ENCODE measurements around the gene AP1S3. TPM values are rescaled to one million over a fixed set of nuclear protein-coding genes. Genes with fewer than 3 reads are reported as not detected.

AP1S3 gene
- total RNA-seq, 2 donors from 2014 or later, result 2.0 to 8.3 TPM

- no peak overlapping the region for H3K27ac ChIP-seq
Measured at GRCh38 chr2:223834431-223834830, 3.0 kb downstream of the AP1S3 start.

GRCh38 chr2:223832241-223832903, 5.0 kb downstream of the AP1S3 start:
- no peak overlapping the region for H3K27ac ChIP-seq
- ATAC-seq, result no peak
- peaks cover 13% of the 10 kb centered on the region for H3K4me1 ChIP-seq

More at GRCh38 chr2:223834431-223834830, 3.0 kb downstream of the AP1S3 start:
- H3K4me3 ChIP-seq, result no peak overlapping the region
- ATAC-seq, result no peak
- peaks cover 13% of the 10 kb centered on the region for H3K4me1 ChIP-seq
- WGBS, 2 donors, result 95 to 96% methylated on average over 1 of the region's 1 CpG
- H3K36me3 ChIP-seq (replicated peaks in 1 of 2; ENCODE audit: insufficient read depth in 1 of 2, low read depth in 2 of 2), result no peaks in the 10 kb centered on the region
- intact Hi-C loops (cut with DNase I), result no loop called here
- TF ChIP-seq POLR2A (IDR thresholded peaks at IDR 0.05) (no peak), CTCF (IDR thresholded peaks at IDR 0.05) (no peak)
- H3K27me3 ChIP-seq, result no peaks in the 10 kb centered on the region
- no peaks in the 10 kb centered on the region for H3K9me3 ChIP-seq
- no peak for DNase-seq

GRCh38 chr2:223829128-223829527, 8.3 kb downstream of the AP1S3 start:
- no peak overlapping the region for H3K4me3 ChIP-seq
- no peak overlapping the region for H3K27ac ChIP-seq
- intact Hi-C loops (cut with DNase I), result no loop called here
- no peaks in the 10 kb centered on the region for H3K27me3 ChIP-seq
- WGBS, 2 donors, result 93 to 97% methylated on average over 5 of the region's 5 CpGs
- TF ChIP-seq POLR2A (IDR thresholded peaks at IDR 0.05) (no peak), CTCF (IDR thresholded peaks at IDR 0.05) (no peak)
- DNase-seq (no peak), ATAC-seq (no peak)
- no peaks in the 10 kb centered on the region for H3K4me1 ChIP-seq
- H3K36me3 ChIP-seq (replicated peaks in 1 of 2; ENCODE audit: insufficient read depth in 1 of 2, low read depth in 2 of 2), result no peaks in the 10 kb centered on the region
- H3K9me3 ChIP-seq, result no peaks in the 10 kb centered on the region

More at GRCh38 chr2:223832241-223832903, 5.0 kb downstream of the AP1S3 start:
- WGBS, 2 donors, result 59 to 60% methylated on average over 8 of the region's 8 CpGs
- Histone ChIP-seq H3K36me3 (replicated peaks in 1 of 2; ENCODE audit: insufficient read depth in 1 of 2, low read depth in 2 of 2) (no peaks in the 10 kb centered on the region), H3K9me3 (no peaks in the 10 kb centered on the region), H3K4me3 (no peak overlapping the region), H3K27me3 (no peaks in the 10 kb centered on the region)
- no peak for TF ChIP-seq CTCF (IDR thresholded peaks at IDR 0.05)
- TF ChIP-seq POLR2A (IDR thresholded peaks at IDR 0.05), result no peak
- DNase-seq, result no peak
- intact Hi-C loops (cut with DNase I), result no loop called here

GRCh38 chr2:223828314-223828713, 9.1 kb downstream of the AP1S3 start:
- DNase-seq, result no peak
- no peaks in the 10 kb centered on the region for H3K36me3 ChIP-seq (replicated peaks in 1 of 2; ENCODE audit: insufficient read depth in 1 of 2, low read depth in 2 of 2)
- no peak overlapping the region for H3K27ac ChIP-seq
- H3K9me3 ChIP-seq, result no peaks in the 10 kb centered on the region
- no peaks in the 10 kb centered on the region for H3K4me1 ChIP-seq
- 89 to 90% methylated on average over 6 of the region's 6 CpGs for WGBS, 2 donors
- no peak for TF ChIP-seq POLR2A (IDR thresholded peaks at IDR 0.05)
- no peak for TF ChIP-seq CTCF (IDR thresholded peaks at IDR 0.05)
- no peak for ATAC-seq
- no peaks in the 10 kb centered on the region for H3K27me3 ChIP-seq
- H3K4me3 ChIP-seq, result no peak overlapping the region
- intact Hi-C loops (cut with DNase I), result no loop called here

- TF ChIP-seq POLR2A (IDR thresholded peaks at IDR 0.05) (no peak), CTCF (IDR thresholded peaks at IDR 0.05) (no peak)
- Histone ChIP-seq H3K4me1 (no peaks in the 10 kb centered on the region), H3K36me3 (replicated peaks in 1 of 2; ENCODE audit: insufficient read depth in 1 of 2, low read depth in 2 of 2) (no peaks in the 10 kb centered on the region), H3K4me3 (no peak overlapping the region), H3K9me3 (no peaks in the 10 kb centered on the region), H3K27ac (no peak overlapping the region), H3K27me3 (no peaks in the 10 kb centered on the region)
- ATAC-seq (no peak), DNase-seq (no peak)
- intact Hi-C loops (cut with DNase I), result no loop called here
- WGBS, 2 donors, result 60 to 63% methylated on average over 4 of the region's 4 CpGs
Measured at GRCh38 chr2:223826995-223827394, 10.4 kb downstream of the AP1S3 start.
